Measurements from ENCODE around the gene CRHR1.
A peak's percentile ranks its signal among the peaks of the same experiment; 100 is the strongest.

Gene CRHR1

GRCh38 chr17:45871718-45872117, 87.6 kb downstream of the CRHR1 start:
- no peak overlapping the region for H3K4me3 ChIP-seq (ENCODE audit: insufficient read depth, low read depth, low read length, poor library complexity, severe bottlenecking)
- peaks cover 12% of the 10 kb centered on the region for H3K4me1 ChIP-seq (ENCODE audit: control insufficient read depth, insufficient read depth, low read length, poor library complexity, severe bottlenecking)
- H3K36me3 ChIP-seq (ENCODE audit: control insufficient read depth, insufficient read depth, low read length) = no peaks in the 10 kb centered on the region
- DNase-seq = no peak
- no peaks in the 10 kb centered on the region for H3K27me3 ChIP-seq (replicated peaks; ENCODE audit: control insufficient read depth, insufficient read depth, low read length, poor library complexity, severe bottlenecking)
- H3K27ac ChIP-seq (ENCODE audit: insufficient read depth, low read length, poor library complexity, severe bottlenecking) = no peak overlapping the region
- H3K9me3 ChIP-seq (ENCODE audit: control insufficient read depth, low read length) = no peaks in the 10 kb centered on the region

GRCh38 chr17:45873728-45874127, 89.6 kb downstream of the CRHR1 start:
- Histone ChIP-seq H3K4me3 (ENCODE audit: insufficient read depth, low read depth, low read length, poor library complexity, severe bottlenecking) (no peak overlapping the region), H3K4me1 (ENCODE audit: control insufficient read depth, insufficient read depth, low read length, poor library complexity, severe bottlenecking) (peaks cover 12% of the 10 kb centered on the region), H3K27ac (ENCODE audit: insufficient read depth, low read length, poor library complexity, severe bottlenecking) (peak overlapping the region; percentile 49), H3K9me3 (ENCODE audit: control insufficient read depth, low read length) (no peaks in the 10 kb centered on the region), H3K36me3 (ENCODE audit: control insufficient read depth, insufficient read depth, low read length) (no peaks in the 10 kb centered on the region), H3K27me3 (replicated peaks; ENCODE audit: control insufficient read depth, insufficient read depth, low read length, poor library complexity, severe bottlenecking) (no peaks in the 10 kb centered on the region)
- DNase-seq = peak in 1 of 3 donors; percentile 16

GRCh38 chr17:45874151-45874550, 90.0 kb downstream of the CRHR1 start:
- peaks cover 12% of the 10 kb centered on the region for H3K4me1 ChIP-seq (ENCODE audit: control insufficient read depth, insufficient read depth, low read length, poor library complexity, severe bottlenecking)
- H3K27ac ChIP-seq (ENCODE audit: insufficient read depth, low read length, poor library complexity, severe bottlenecking) = peak overlapping the region; percentile 49
- H3K9me3 ChIP-seq (ENCODE audit: control insufficient read depth, low read length) = no peaks in the 10 kb centered on the region
- H3K4me3 ChIP-seq (ENCODE audit: insufficient read depth, low read depth, low read length, poor library complexity, severe bottlenecking) = no peak overlapping the region
- no peaks in the 10 kb centered on the region for H3K27me3 ChIP-seq (replicated peaks; ENCODE audit: control insufficient read depth, insufficient read depth, low read length, poor library complexity, severe bottlenecking)
- DNase-seq = no peak
- H3K36me3 ChIP-seq (ENCODE audit: control insufficient read depth, insufficient read depth, low read length) = no peaks in the 10 kb centered on the region

- Histone ChIP-seq H3K4me3 (ENCODE audit: insufficient read depth, low read depth, low read length, poor library complexity, severe bottlenecking) (no peak overlapping the region), H3K27me3 (replicated peaks; ENCODE audit: control insufficient read depth, insufficient read depth, low read length, poor library complexity, severe bottlenecking) (no peaks in the 10 kb centered on the region), H3K36me3 (ENCODE audit: control insufficient read depth, insufficient read depth, low read length) (no peaks in the 10 kb centered on the region), H3K27ac (ENCODE audit: insufficient read depth, low read length, poor library complexity, severe bottlenecking) (no peak overlapping the region), H3K4me1 (ENCODE audit: control insufficient read depth, insufficient read depth, low read length, poor library complexity, severe bottlenecking) (peaks cover 12% of the 10 kb centered on the region), H3K9me3 (ENCODE audit: control insufficient read depth, low read length) (no peaks in the 10 kb centered on the region)
- DNase-seq = no peak
Measured at GRCh38 chr17:45876539-45876938, 92.4 kb downstream of the CRHR1 start.

- H3K36me3 ChIP-seq (ENCODE audit: control insufficient read depth, insufficient read depth, low read length) = no peaks in the 10 kb centered on the region
- no peak overlapping the region for H3K4me3 ChIP-seq (ENCODE audit: insufficient read depth, low read depth, low read length, poor library complexity, severe bottlenecking)
- no peak overlapping the region for H3K27ac ChIP-seq (ENCODE audit: insufficient read depth, low read length, poor library complexity, severe bottlenecking)
- no peaks in the 10 kb centered on the region for H3K9me3 ChIP-seq (ENCODE audit: control insufficient read depth, low read length)
- peaks cover 12% of the 10 kb centered on the region for H3K4me1 ChIP-seq (ENCODE audit: control insufficient read depth, insufficient read depth, low read length, poor library complexity, severe bottlenecking)
- DNase-seq = no peak
- no peaks in the 10 kb centered on the region for H3K27me3 ChIP-seq (replicated peaks; ENCODE audit: control insufficient read depth, insufficient read depth, low read length, poor library complexity, severe bottlenecking)
Measured at GRCh38 chr17:45877467-45877866, 93.3 kb downstream of the CRHR1 start.

GRCh38 chr17:45883063-45883462, 98.9 kb downstream of the CRHR1 start:
- no peaks in the 10 kb centered on the region for H3K4me1 ChIP-seq (ENCODE audit: control insufficient read depth, insufficient read depth, low read length, poor library complexity, severe bottlenecking)
- no peaks in the 10 kb centered on the region for H3K27me3 ChIP-seq (replicated peaks; ENCODE audit: control insufficient read depth, insufficient read depth, low read length, poor library complexity, severe bottlenecking)
- no peak overlapping the region for H3K4me3 ChIP-seq (ENCODE audit: insufficient read depth, low read depth, low read length, poor library complexity, severe bottlenecking)

More at GRCh38 chr17:45883063-45883462, 98.9 kb downstream of the CRHR1 start:
- no peak for DNase-seq
- Histone ChIP-seq H3K27ac (ENCODE audit: insufficient read depth, low read length, poor library complexity, severe bottlenecking) (no peak overlapping the region), H3K36me3 (ENCODE audit: control insufficient read depth, insufficient read depth, low read length) (no peaks in the 10 kb centered on the region), H3K9me3 (ENCODE audit: control insufficient read depth, low read length) (no peaks in the 10 kb centered on the region)
